Inflammatory macrophage treated with lipopolysaccharide for 4 hours (primary cell): ENCODE measurements around the gene COG5.
"Not testable (repeated sequence)": the region's sequence is repeated elsewhere in the genome, so short reads cannot be mapped to it uniquely, and the experiment has no call there.

Experiments used
- DNase-seq: peaks from one replicate; pipeline ENCODE4 v3.0.0-alpha.2; 2020

Gene COG5

GRCh38 chr7:107170051-107170915 is 393.4 kb downstream of the COG5 start:
- DNase-seq: peak; percentile 66

- peak; percentile 98 for DNase-seq
These were observed 394.3 kb downstream of the COG5 start for GRCh38 chr7:107169120-107170050.

GRCh38 chr7:107168233-107169119 is 395.2 kb downstream of the COG5 start, which contains the start of gene HBP1:
Gene HBP1, plus strand, starts transcription at chr7:107169003. Its CDS starts 10,891 bp downstream, at chr7:107179894.
- DNase-seq: peak; percentile 100

GRCh38 chr7:107167483-107168232 is 396.1 kb downstream of the COG5 start:
- DNase-seq: peak; percentile 91

GRCh38 chr7:107166736-107167426 is 396.8 kb downstream of the COG5 start:
- DNase-seq: no peak

- DNase-seq: no peak
These were observed 398.4 kb downstream of the COG5 start for GRCh38 chr7:107165341-107165740.

- no peak for DNase-seq
These were observed 399.6 kb downstream of the COG5 start for GRCh38 chr7:107164092-107164491.

GRCh38 chr7:107162475-107162874 is 401.2 kb downstream of the COG5 start:
- DNase-seq: no peak

- DNase-seq: no peak
These were observed 402.3 kb downstream of the COG5 start for GRCh38 chr7:107161415-107161814.

- DNase-seq: no peak
These were observed 403.3 kb downstream of the COG5 start for GRCh38 chr7:107160389-107160788.

- DNase-seq: no peak
These were observed 405.7 kb downstream of the COG5 start for GRCh38 chr7:107158028-107158427.

GRCh38 chr7:107157091-107157490 is 406.6 kb downstream of the COG5 start:
- DNase-seq: no peak

GRCh38 chr7:107155726-107156125 is 408.0 kb downstream of the COG5 start:
- DNase-seq: not testable (repeated sequence)

GRCh38 chr7:107154826-107155225 is 408.9 kb downstream of the COG5 start:
- no peak for DNase-seq

- no peak for DNase-seq
These were observed 411.7 kb downstream of the COG5 start for GRCh38 chr7:107152011-107152410.
